Neural crest cell (in vitro differentiated cells): Measurements from ENCODE around the gene ENKD1. TPM values are rescaled to one million over a fixed set of nuclear protein-coding genes. Genes with fewer than 3 reads are reported as not detected.
A peak's percentile ranks its signal among the peaks of the same experiment; 100 is the strongest.

Experiments
- DNase-seq: peaks from one replicate; pipeline ENCODE4 v3.0.0; 2021; ENCODE audit warnings: low read depth, mixed read lengths, low spot score
- H3K27ac Mint-ChIP-seq: one replicate; pipeline ENCODE4 v1.8.0; 2021; ENCODE audit warnings: mild to moderate bottlenecking, mixed read lengths; ENCODE audit not compliant: unreplicated experiment
- H3K27me3 Mint-ChIP-seq: 2 replicates; pipeline ENCODE4 v1.8.0; 2021; ENCODE audit warnings: low read depth, mild to moderate bottlenecking, mixed read lengths
- H3K36me3 Mint-ChIP-seq: 2 replicates; pipeline ENCODE4 v1.8.0; 2021; ENCODE audit warnings: low read depth, mild to moderate bottlenecking, mixed read lengths
- H3K4me1 Mint-ChIP-seq: 2 replicates; pipeline ENCODE4 v1.8.0; 2021; ENCODE audit warnings: mixed read lengths
- H3K4me3 Mint-ChIP-seq: one replicate; pipeline ENCODE4 v1.8.0; 2021; ENCODE audit warnings: mild to moderate bottlenecking, mixed read lengths
- H3K9me3 Mint-ChIP-seq: 2 replicates; pipeline ENCODE4 v1.8.0; 2021; ENCODE audit warnings: mixed read lengths
- total RNA-seq: library from RNA; stranded (reverse); gene quantifications from 2 replicates; pipeline ENCODE4 v1.2.1, GENCODE V29; 2021
- TF ChIP-seq, protein P1 (sequence below): fragments of 200-600 bp; sonication (generic); conservative IDR thresholded peaks from 2 replicates; pipeline ENCODE4 v1.5.0; 2021; ENCODE audit warnings: antibody characterized with exemption, mild to moderate bottlenecking

The ENKD1 gene
- total RNA-seq, 1 donor from 2014 or later: 23.3 TPM

DNA sequence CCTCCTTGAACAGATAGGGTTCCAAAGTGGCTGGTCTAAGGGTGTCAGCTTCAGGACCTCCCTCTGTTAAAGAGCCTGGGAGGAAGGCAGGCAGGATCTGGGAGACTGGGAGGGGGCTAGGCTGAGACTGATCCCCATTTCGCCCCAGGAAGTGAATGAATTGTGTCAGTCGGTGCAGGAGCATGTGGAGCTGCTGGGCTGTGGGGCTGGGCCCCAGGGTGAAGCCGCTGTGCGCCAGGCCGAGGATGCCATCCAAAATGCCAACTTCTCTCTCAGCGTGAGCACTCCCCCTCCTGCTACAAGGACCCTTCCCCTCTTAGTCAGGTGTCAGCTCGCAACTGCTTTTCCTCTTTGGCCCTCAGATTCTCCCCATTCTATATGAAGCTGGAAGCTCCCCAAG, 15.5 kb downstream of the ENKD1 start:
- DNase-seq: no peak
- peaks cover 62% of the 10 kb centered on the region for H3K27me3 Mint-ChIP-seq
- TF ChIP-seq, protein P1, sequence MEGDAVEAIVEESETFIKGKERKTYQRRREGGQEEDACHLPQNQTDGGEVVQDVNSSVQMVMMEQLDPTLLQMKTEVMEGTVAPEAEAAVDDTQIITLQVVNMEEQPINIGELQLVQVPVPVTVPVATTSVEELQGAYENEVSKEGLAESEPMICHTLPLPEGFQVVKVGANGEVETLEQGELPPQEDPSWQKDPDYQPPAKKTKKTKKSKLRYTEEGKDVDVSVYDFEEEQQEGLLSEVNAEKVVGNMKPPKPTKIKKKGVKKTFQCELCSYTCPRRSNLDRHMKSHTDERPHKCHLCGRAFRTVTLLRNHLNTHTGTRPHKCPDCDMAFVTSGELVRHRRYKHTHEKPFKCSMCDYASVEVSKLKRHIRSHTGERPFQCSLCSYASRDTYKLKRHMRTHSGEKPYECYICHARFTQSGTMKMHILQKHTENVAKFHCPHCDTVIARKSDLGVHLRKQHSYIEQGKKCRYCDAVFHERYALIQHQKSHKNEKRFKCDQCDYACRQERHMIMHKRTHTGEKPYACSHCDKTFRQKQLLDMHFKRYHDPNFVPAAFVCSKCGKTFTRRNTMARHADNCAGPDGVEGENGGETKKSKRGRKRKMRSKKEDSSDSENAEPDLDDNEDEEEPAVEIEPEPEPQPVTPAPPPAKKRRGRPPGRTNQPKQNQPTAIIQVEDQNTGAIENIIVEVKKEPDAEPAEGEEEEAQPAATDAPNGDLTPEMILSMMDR: no peak
- no peak overlapping the region for H3K27ac Mint-ChIP-seq
- H3K4me1 Mint-ChIP-seq: peaks cover 22% of the 10 kb centered on the region
- H3K4me3 Mint-ChIP-seq: peak overlapping the region; percentile 88
- H3K36me3 Mint-ChIP-seq: no peaks in the 10 kb centered on the region
- H3K9me3 Mint-ChIP-seq: no peaks in the 10 kb centered on the region

DNA sequence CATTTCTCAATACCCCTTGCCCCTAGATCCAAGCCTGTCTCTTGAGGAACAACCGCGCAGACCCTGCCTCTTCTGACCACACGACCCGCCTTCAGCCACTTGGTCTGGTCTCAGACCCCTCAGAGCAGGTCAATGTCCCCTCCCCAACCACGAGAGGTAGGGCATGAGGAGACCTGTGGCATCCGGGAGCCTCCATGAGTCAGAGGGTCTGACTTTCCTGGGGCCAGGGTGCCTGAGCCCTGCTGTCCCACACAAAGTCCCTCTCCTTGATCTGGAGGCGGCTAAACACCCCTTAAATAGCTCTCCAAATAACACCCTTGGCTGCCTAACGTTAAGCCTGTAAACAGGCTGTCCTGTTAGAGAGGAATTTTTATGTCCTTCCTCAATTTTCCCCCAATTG, 16.5 kb downstream of the ENKD1 start:
- peaks cover 62% of the 10 kb centered on the region for H3K27me3 Mint-ChIP-seq
- no peaks in the 10 kb centered on the region for H3K36me3 Mint-ChIP-seq
- H3K27ac Mint-ChIP-seq: no peak overlapping the region
- no peaks in the 10 kb centered on the region for H3K9me3 Mint-ChIP-seq
- TF ChIP-seq, protein P1: no peak
- DNase-seq: no peak
- peaks cover 22% of the 10 kb centered on the region for H3K4me1 Mint-ChIP-seq
- H3K4me3 Mint-ChIP-seq: peak overlapping the region; percentile 14

DNA sequence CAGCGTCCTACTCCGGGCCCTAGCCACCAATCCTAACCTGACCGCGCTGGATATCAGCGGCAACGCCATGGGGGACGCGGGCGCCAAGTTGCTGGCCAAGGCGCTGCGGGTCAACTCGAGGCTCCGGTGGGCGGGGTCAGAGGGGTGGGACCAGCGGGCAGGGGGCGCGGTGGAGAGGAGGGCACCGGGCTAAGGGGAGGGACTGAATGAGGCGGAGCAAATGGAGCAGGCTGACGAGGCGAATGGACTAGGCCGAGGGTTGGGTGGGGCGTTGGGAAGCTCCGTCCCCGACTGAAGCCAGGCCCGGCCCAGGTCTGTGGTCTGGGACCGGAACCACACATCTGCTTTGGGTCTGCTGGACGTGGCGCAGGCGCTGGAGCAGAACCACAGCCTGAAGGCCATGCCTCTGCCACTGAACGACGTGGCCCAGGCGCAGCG, 17.0 kb downstream of the ENKD1 start:
- no peak for DNase-seq
- Mint-ChIP-seq H3K4me1 (peaks cover 22% of the 10 kb centered on the region), H3K27me3 (peaks cover 58% of the 10 kb centered on the region), H3K27ac (no peak overlapping the region), H3K9me3 (no peaks in the 10 kb centered on the region), H3K36me3 (no peaks in the 10 kb centered on the region), H3K4me3 (no peak overlapping the region)
- TF ChIP-seq, protein P1: no peak

DNA sequence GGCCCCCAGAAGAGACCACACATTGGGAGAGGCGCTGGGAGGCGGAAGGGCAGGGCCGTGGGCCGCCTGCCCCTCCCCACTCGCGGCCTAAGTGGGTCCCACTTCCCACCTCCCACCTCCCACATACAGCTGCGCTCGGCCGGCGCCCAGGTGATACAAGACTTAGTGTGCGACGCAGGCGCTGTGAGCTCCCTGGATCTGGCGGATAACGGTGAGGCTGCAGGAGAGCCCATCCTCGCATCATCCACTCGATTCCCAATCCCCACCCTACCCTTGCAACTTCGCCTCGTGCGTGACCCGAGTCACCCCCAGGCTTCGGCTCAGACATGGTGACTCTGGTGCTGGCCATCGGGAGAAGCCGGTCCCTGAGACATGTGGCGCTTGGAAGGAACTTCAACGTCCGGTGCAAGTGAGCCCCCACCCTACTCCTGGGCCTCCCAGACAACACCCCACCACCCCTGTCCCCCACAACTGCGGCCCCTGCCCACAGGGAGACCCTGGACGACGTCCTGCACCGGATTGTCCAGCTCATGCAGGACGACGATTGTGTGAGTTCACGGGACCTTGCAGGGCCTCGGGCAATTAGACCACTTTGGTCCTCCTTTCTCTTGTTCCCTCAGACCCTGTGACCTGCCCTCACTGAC, 17.7 kb downstream of the ENKD1 start:
- H3K27ac Mint-ChIP-seq: no peak overlapping the region
- H3K36me3 Mint-ChIP-seq: no peaks in the 10 kb centered on the region
- no peak overlapping the region for H3K4me3 Mint-ChIP-seq
- TF ChIP-seq, protein P1: no peak
- H3K27me3 Mint-ChIP-seq: peaks cover 59% of the 10 kb centered on the region
- H3K4me1 Mint-ChIP-seq: peaks cover 21% of the 10 kb centered on the region
- no peaks in the 10 kb centered on the region for H3K9me3 Mint-ChIP-seq
- DNase-seq: no peak

DNA sequence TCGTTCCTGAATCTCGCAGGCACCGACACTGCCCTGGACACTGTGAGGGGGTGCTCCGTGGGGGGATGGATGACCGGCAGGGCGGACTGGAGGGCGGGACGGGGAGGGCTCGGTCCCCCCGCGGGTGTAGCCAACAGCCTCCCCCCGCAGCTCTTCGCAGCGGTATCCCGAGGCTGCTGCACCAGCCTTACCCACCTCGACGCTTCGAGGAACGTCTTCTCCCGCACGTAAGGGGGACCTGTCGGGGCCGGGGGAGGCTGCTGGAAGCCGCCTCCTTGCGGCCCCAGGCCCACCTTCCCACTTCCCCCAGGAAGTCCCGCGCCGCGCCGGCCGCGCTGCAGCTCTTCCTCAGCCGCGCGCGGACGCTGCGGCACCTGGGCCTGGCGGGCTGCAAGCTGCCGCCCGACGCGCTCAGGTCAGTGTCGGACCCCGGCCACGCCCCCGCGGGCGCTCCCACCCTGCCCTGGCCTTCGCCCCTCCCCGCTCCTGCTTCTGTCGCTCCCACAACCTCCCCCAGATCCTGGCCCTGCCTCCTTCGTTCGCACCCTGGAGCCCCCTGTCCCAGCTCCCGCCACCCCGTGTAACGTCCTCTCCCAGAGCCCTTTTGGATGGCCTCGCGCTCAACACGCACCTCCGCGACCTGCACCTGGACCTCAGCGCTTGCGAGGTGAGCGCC, 18.3 kb downstream of the ENKD1 start:
- peaks cover 59% of the 10 kb centered on the region for H3K27me3 Mint-ChIP-seq
- DNase-seq: no peak
- no peak overlapping the region for H3K4me3 Mint-ChIP-seq
- no peaks in the 10 kb centered on the region for H3K9me3 Mint-ChIP-seq
- H3K27ac Mint-ChIP-seq: no peak overlapping the region
- H3K36me3 Mint-ChIP-seq: no peaks in the 10 kb centered on the region
- peaks cover 17% of the 10 kb centered on the region for H3K4me1 Mint-ChIP-seq
- TF ChIP-seq, protein P1: no peak
